Measurements from ENCODE around the gene DISC1.

DNA sequence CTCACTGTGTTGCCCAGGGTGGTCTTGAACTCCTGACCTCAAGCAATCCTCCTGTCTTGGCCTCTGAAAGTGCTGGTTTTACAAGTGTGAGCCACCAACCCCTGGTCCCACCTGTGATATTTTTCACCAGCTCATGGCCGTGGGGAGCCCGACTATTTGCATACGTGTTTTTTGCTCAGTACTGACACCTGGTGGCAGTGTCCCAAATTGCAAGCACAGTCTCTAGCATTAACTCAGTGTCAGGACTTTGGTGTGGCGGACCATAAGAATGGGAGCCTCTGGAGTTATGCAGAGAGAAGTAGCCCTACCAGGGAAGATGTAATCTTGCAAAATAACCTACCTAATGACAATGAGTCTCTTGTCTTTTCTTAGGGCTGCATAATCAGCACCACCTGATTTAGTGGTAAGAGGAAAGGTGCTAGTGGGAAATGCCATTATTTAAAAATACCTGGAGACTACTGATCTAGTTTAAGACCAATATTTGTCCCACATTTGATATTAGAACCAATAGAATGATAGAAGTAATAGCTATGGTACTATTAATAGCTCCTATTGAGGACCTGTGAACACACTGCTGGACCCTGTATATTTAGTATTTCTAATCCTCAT, 305.4 kb downstream of the DISC1 start:
- TF ChIP-seq, protein P1, sequence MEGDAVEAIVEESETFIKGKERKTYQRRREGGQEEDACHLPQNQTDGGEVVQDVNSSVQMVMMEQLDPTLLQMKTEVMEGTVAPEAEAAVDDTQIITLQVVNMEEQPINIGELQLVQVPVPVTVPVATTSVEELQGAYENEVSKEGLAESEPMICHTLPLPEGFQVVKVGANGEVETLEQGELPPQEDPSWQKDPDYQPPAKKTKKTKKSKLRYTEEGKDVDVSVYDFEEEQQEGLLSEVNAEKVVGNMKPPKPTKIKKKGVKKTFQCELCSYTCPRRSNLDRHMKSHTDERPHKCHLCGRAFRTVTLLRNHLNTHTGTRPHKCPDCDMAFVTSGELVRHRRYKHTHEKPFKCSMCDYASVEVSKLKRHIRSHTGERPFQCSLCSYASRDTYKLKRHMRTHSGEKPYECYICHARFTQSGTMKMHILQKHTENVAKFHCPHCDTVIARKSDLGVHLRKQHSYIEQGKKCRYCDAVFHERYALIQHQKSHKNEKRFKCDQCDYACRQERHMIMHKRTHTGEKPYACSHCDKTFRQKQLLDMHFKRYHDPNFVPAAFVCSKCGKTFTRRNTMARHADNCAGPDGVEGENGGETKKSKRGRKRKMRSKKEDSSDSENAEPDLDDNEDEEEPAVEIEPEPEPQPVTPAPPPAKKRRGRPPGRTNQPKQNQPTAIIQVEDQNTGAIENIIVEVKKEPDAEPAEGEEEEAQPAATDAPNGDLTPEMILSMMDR (IDR thresholded peaks at IDR 0.05; ENCODE audit: low read length): peak; percentile 70
- TF ChIP-seq EZH2 (IDR thresholded peaks at IDR 0.05; ENCODE audit: borderline replicate concordance, low read length): no peak

All from OCI-LY1 (cell line).